Kidney epithelial cell (primary cell): ENCODE measurements around the gene EDIL3. TPM values are rescaled to one million over a fixed set of nuclear protein-coding genes. Genes with fewer than 3 reads are reported as not detected.

Source experiments
- DNase-seq: peaks from one replicate; pipeline ENCODE4 v3.0.0-alpha.2; 2010; ENCODE audit warnings: low read depth
- H3K27me3 ChIP-seq: 2 replicates; pipeline ENCODE4 v1.6.0; 2011; ENCODE audit warnings: low read length; ENCODE audit not compliant: control insufficient read depth, insufficient read depth
- H3K36me3 ChIP-seq: 2 replicates; pipeline ENCODE4 v1.5.1; 2011; ENCODE audit warnings: low read length; ENCODE audit not compliant: control insufficient read depth, insufficient read depth
- H3K4me3 ChIP-seq: 2 replicates; pipeline ENCODE4 v1.5.1; 2011; ENCODE audit warnings: low read depth, mild to moderate bottlenecking, control low read depth, low read length
- CTCF ChIP-seq: IDR thresholded peaks from 2 replicates; pipeline ENCODE4 v1.5.1; 2011; ENCODE audit warnings: mild to moderate bottlenecking, moderate library complexity, low read length, control low read depth, inconsistent platforms; ENCODE audit not compliant: insufficient read depth, poor library complexity, severe bottlenecking
- total RNA-seq: library from RNA; depleted of rRNA; stranded (reverse); fragments of >200 nt; gene quantifications from 2 replicates; pipeline ENCODE4 v1.2.3, GENCODE V29; 2015

Gene EDIL3
- total RNA-seq, 1 donor from 2014 or later, result 41.7 TPM

GRCh38 chr5:83919071-83920041, 465.3 kb downstream of the EDIL3 start:
- TF ChIP-seq CTCF, result no peak
- Histone ChIP-seq H3K27me3 (no peaks in the 10 kb centered on the region), H3K36me3 (no peaks in the 10 kb centered on the region), H3K4me3 (no peak overlapping the region)
- DNase-seq, result no peak

- DNase-seq, result no peak
- Histone ChIP-seq H3K36me3 (no peaks in the 10 kb centered on the region), H3K4me3 (no peak overlapping the region), H3K27me3 (no peaks in the 10 kb centered on the region)
- TF ChIP-seq CTCF, result no peak
Observed at GRCh38 chr5:83917261-83917908, 467.3 kb downstream of the EDIL3 start.

GRCh38 chr5:83914662-83915418, 469.8 kb downstream of the EDIL3 start:
- Histone ChIP-seq H3K36me3 (no peaks in the 10 kb centered on the region), H3K4me3 (no peak overlapping the region), H3K27me3 (no peaks in the 10 kb centered on the region)
- TF ChIP-seq CTCF, result no peak
- no peak for DNase-seq

- Histone ChIP-seq H3K27me3 (no peaks in the 10 kb centered on the region), H3K36me3 (no peaks in the 10 kb centered on the region), H3K4me3 (no peak overlapping the region)
- DNase-seq, result no peak
- no peak for TF ChIP-seq CTCF
Observed at GRCh38 chr5:83914199-83914598, 470.5 kb downstream of the EDIL3 start.

- no peak for TF ChIP-seq CTCF
- no peak for DNase-seq
- Histone ChIP-seq H3K4me3 (no peak overlapping the region), H3K27me3 (no peaks in the 10 kb centered on the region), H3K36me3 (no peaks in the 10 kb centered on the region)
Observed at GRCh38 chr5:83913593-83913992, 471.1 kb downstream of the EDIL3 start.
